NCI-H2196 (cell line): ENCODE data around the gene KPNB1.

Source experiments
- DNase-seq: peaks from one replicate; lab custom pipeline; 2025; ENCODE audit not compliant: unreplicated experiment; lab: John Stamatoyannopoulos, UW

Gene KPNB1

GRCh38 chr17:47649153-47649971 is at the start of gene KPNB1:
KPNB1 (plus strand) TSS chr17:47649919; CDS start chr17:47650245, 326 bp downstream.
- DNase-seq, result peak; percentile 99

DNA sequence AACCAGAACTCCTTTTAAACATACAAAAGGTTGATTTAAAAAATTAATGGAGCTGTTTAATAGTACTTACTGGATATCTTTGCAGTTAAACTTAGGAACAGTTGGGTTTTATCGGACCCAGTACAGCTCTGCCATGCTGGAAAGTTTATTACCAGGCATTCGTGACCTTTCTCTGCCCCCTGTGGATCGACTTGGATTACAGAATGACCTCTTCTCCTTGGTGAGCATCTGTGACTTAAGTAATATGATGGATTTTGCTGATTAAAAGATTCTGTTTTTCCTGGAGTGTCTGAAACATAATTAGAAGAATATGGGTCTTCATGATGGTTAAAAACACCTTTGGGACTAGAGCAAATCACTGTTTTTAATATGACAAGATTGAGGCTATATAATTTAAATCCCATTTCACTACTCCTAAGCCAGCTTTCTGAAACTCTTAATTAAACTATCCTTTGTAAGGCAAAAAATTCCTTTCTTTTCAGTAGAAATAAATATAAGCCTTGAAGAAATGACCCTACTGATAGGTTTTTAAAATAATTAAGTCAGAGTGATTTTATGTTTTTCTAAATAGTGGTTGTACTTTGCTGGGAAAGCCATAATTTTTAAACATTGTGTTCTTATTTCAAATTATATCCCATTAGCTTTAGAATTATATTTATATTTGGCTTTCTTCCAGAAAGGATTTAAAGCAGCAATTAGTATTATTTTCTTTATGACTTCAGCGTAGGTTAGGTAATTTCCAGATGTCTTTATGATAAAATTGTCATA is 45.7 kb upstream of the KPNB1 start:
- DNase-seq, result no peak

DNA sequence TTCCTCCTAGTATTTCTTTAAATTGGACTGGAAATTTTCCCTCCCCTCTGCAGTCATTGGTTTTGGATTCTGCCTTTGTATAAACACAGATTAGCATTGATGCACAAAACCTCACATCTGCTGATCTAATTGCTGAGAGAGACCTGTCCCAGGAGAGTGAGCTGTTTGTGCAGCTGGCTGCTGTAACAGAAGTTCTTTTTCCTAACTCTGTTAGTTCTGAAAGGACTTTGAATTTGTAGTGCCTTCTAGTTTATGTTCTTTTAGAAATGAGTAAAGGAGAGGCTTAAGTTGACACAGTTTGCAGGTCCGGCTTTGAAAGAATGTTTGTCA is 45.2 kb upstream of the KPNB1 start:
- peak; percentile 33 for DNase-seq

DNA sequence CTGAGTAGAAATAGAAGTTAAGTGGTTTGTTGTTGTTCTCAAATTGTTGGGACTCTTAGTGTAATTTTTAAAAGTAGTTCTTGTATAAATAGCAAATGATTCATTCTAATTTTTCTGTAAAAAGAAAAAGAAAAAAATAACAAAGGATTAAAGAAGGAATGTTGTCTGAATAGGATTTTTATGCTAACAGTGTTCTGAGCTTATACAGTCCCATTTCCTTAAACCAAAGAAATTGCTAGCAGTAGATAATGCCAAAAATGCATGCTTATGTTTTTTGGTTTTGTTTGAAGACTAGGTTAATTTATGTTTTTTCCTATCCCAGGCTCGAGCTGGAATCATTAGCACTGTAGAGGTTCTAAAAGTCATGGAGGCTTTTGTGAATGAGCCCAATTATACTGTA is 44.7 kb upstream of the KPNB1 start:
- no peak for DNase-seq

GRCh38 chr17:47607481-47607880 is 42.2 kb upstream of the KPNB1 start:
- no peak for DNase-seq

- DNase-seq, result no peak
Observed at GRCh38 chr17:47611372-47612350, 38.1 kb upstream of the KPNB1 start.

GRCh38 chr17:47615766-47616424 is 33.8 kb upstream of the KPNB1 start:
- peak; percentile 72 for DNase-seq

DNA sequence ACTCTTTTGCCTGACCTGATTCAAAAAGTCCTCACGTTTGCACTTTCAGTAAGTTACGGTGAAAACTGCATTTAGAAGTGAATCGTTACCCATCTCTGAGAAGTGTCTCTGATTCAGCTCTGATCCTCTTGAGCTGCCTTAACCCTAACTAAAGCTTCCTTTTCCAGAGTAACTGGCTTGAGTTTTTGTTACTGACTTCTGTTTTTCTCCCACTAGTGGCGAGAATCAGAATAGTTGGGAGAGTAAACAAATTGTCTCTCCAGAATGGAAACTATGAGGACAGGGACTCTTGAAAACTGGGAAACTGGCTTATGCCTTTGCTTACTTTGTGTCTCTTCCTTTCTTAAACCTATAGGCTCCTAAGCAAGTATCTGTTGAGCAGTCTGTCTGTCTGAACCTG is 31.3 kb upstream of the KPNB1 start:
- no peak for DNase-seq

DNA sequence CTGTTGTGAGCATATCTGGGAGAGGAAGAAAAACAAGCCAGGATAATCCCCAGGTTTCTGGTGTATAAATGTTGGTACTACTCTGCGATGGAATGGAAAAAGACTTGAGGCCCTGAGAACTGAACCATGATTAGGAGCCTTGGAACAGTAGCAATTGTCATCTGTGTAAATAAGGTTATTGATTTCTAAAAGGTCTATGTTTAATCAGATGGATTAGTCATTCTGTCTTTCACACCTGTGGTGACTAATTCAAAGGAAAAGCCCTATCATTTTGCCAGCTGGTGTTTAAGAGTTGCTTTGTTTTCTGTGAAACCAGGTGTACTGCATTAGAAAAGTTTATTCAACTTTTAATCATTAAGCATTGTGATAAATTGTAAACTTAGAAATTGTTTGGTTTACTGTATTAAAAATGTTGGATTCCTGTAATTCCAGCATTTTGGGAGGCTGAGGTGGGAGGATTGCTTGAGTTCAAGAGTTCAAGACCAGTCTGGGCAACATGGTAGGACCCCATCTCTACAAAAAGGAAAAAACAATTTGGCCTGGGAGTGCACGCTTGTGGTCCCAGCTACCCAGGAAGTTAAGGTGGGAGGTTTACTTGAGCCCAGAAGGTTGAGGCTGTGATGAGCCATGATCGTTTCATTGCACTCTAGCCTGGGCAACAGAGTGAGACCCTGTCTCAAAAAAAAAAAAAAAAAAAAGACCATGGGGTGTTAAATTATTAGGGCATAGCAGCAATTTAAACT is 29.0 kb upstream of the KPNB1 start:
- no peak for DNase-seq

DNA sequence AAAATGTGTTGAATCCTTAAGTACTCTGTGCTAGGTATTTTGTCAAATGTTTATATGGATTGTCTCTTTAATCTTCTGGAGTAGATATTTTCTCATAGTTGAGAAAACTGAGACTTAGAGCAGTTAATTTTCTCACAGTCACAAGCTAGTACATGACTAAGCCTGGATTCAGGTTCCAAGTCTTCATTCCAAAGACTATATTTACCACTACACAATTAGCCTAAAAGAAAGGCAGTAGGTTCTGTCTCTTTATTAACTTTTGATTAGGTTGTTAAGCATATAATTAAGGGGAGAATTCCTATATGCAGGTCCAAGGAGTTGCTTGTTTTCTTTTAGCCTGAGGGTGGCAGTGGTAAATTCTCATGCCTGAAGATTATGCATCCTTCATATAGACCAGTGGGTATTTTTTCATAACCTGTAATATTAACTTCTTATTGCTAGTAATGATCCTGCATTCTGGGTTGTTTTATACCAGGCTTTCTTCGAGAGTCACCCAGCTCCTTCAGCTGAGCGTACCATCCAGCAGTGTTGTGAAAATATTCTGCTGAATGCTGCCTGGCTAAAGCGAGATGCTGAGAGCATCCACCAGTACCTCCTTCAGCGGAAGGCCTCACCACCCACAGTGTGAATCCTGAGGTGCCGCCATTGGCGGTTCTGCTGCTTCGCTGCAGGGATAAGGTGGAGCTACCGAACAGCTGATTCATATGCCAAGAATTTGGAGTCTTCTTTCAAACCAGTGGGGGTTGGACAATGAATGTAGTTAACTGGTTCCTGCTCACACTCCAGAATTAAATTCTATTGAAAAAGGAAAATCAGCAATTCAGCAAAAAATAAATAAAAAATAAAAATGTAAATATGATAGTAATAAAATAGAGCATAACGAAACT is 28.2 kb upstream of the KPNB1 start:
- peak; percentile 60 for DNase-seq

DNA sequence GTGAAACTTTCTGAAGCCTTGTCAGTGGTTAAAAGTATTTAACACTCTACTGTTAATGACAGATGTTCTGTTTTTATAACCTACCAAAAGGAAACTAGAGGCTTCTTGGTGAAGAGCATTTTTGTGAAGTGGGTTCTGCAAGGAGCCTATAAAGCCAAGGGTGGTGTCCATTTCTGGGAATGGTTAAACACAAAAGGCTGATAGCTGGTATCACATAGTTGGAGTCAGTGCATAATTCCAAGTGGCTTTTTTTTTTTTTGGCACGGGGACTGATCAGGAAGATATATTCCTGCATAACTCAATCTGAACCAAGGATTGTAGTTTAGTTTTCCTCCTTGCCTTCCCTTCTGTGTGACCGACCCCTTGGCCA is 27.6 kb upstream of the KPNB1 start:
- no peak for DNase-seq

- DNase-seq, result no peak
Observed at GRCh38 chr17:47624727-47625068, 25.0 kb upstream of the KPNB1 start.

GRCh38 chr17:47628014-47628566 is 21.6 kb upstream of the KPNB1 start:
- no peak for DNase-seq

DNA sequence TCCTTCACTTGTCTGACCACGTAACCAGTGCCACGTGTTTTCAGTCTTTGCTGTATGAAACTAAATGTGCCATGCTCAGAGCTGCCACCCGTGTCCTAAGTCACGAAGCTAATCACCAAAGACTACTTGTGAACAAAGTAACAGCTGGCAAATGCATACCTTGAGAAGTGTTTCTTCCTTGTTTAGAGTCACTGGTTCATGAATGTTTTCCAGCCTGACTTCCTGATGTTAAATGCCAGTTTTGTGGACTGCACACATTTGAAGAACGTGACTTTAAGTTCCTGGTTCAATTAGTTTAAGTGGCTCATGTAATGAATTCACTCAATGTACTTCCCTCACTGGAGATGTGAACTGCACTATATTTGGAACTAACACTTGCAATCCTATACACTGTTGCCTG is 19.9 kb upstream of the KPNB1 start:
- no peak for DNase-seq

DNA sequence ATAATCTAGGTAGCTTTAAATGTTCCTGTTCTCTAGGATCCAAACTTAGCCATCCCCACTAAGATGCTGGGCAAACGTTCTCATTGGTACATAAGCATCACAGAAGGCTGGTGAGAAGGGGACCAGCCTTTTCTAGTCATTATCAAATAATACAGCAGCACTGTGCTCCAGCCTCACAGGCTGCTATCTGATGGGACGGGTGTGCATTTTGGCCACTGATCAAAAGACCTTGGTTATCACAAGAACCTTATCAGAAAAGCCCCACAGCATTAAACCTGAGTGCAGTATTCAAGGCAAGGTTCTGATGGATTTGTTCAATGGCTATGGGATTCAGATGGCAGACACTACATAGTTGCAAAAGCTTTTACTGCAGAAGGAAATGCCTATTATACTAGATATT is 19.1 kb upstream of the KPNB1 start:
- DNase-seq, result no peak

DNA sequence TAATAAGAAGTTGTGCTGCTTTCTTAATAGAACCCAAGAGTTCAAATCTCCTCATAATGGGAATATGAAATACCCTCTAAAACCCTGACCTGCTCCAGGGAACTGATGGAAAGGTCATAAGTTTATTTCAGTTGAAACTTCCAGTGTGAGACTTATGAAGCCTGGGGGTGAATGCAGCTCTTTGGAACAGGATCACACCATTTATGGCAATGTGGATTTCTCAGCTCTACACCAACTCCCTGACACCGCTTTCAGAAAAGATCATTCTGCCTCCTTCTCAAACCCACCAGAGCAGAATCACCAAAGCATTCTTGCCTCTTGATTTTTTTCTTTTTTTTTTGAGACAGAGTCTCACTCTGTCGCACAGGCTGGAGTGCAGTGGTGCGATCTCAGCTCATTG is 16.7 kb upstream of the KPNB1 start:
- no peak for DNase-seq

GRCh38 chr17:47633996-47634395 is 15.7 kb upstream of the KPNB1 start:
- DNase-seq, result no peak

GRCh38 chr17:47634870-47635269 is 14.8 kb upstream of the KPNB1 start:
- no peak for DNase-seq

DNA sequence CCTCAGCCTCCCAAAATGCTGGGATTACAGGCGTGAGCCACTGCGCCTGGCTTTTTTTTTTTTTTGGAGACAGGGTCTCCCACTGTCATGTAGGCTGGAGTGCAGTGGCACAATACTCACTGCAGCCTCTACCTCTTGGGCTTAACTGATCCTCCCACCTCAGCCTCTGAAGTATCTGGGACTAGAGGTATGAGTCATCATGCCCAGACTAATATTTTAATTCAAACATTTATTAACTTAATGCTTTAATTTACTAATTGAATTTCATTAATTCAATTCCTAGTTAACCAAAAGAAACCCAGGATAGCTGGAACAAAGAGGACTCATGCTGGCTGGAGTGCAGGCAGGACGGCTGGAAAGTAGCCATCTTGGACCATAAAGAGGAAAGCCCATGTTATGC is 14.0 kb upstream of the KPNB1 start:
- no peak for DNase-seq
